H1 (cell line): Measurements from ENCODE around the gene MXD3. TPM values are rescaled to one million over a fixed set of nuclear protein-coding genes. Genes with fewer than 3 reads are reported as not detected.

Experiments used
- CTCF ChIA-PET: fragments of 300-600 bp; sonication (Branson Sonifier 250); formaldehyde crosslinking; loops from one replicate; lab custom pipeline; 2021; ENCODE audit not compliant: partially characterized antibody; lab: Charles Lee
- POLR2A ChIA-PET: fragments of 300-600 bp; sonication (Branson Sonifier 250); formaldehyde crosslinking; loops from one replicate; lab custom pipeline; 2021; ENCODE audit warnings: inconsistent platforms; ENCODE audit not compliant: partially characterized antibody; lab: Charles Lee
- DNase-seq, 2 experiments: peaks; one replicate each; pipeline versions ENCODE4 v3.0.0 to v3.0.0-alpha.2; 2010 to 2022; ENCODE audit warnings: low spot score in 2 of 2, low read depth in 1 of 2, mixed read lengths in 1 of 2
- FAIRE-seq: peaks from 2 replicates; lab custom pipeline; 2011; peaks lifted over from hg19 to GRCh38; lab: Jason Lieb, UNC
- H2AFZ ChIP-seq: 2 replicates; pipeline ENCODE4 v1.8.1; 2012; ENCODE audit warnings: low read length, inconsistent platforms
- H2AK5ac ChIP-seq: 2 replicates; pipeline ENCODE4 v1.6.1; 2013; ENCODE audit warnings: low read depth, low read length
- H2BK120ac ChIP-seq: replicated peaks from 2 replicates; pipeline ENCODE3; 2013; ENCODE audit warnings: low read depth, low read length, inconsistent platforms
- H2BK12ac ChIP-seq: 2 replicates; pipeline ENCODE4 v1.6.1; 2013; ENCODE audit warnings: low read depth, low read length
- H2BK15ac ChIP-seq: 2 replicates; pipeline ENCODE4 v1.6.1; 2013; ENCODE audit warnings: low read length
- H2BK20ac ChIP-seq: 2 replicates; pipeline ENCODE4 v1.6.1; 2013; ENCODE audit warnings: low read length
- H2BK5ac ChIP-seq: 2 replicates; pipeline ENCODE4 v1.6.1; 2013; ENCODE audit warnings: low read depth, low read length
- H3K14ac ChIP-seq: 2 replicates; pipeline ENCODE4 v1.6.1; 2013; ENCODE audit warnings: inconsistent platforms; ENCODE audit not compliant: insufficient read length
- H3K18ac ChIP-seq: 2 replicates; pipeline ENCODE4 v1.6.1; 2013; ENCODE audit warnings: low read length; ENCODE audit errors: extremely low read depth
- H3K23ac ChIP-seq: 2 replicates; pipeline ENCODE4 v1.6.1; 2013; ENCODE audit warnings: inconsistent platforms; ENCODE audit not compliant: insufficient read length
- H3K23me2 ChIP-seq: 2 replicates; pipeline ENCODE4 v1.6.1; 2013; ENCODE audit warnings: low read depth, low read length
- H3K27ac ChIP-seq: 2 replicates; pipeline ENCODE4 v1.6.1; 2011; ENCODE audit warnings: low read depth, low read length, inconsistent platforms
- H3K27me3 ChIP-seq, 4 experiments: replicated peaks in 1 of 4; 1 replicate in 1 of 4; 2 replicates in 3 of 4; pipeline versions ENCODE4 v1.6.1 to v1.8.1; 2011 to 2013; ENCODE audit warnings: low read length in 3 of 4, mild to moderate bottlenecking in 3 of 4, inconsistent platforms in 2 of 4, mixed read lengths in 2 of 4, moderate library complexity in 1 of 4; ENCODE audit not compliant: control insufficient read depth in 3 of 4, insufficient read depth in 3 of 4; ENCODE audit errors: extremely low read depth in 1 of 4
- H3K36me3 ChIP-seq, 4 experiments: 2 replicates each; pipeline versions ENCODE4 v1.6.1 to v1.8.1; 2011 to 2013; ENCODE audit warnings: mild to moderate bottlenecking in 4 of 4, low read length in 3 of 4, moderate library complexity in 2 of 4, control low read depth in 1 of 4, inconsistent platforms in 1 of 4; ENCODE audit not compliant: insufficient read depth in 4 of 4, control insufficient read depth in 2 of 4
- H3K4ac ChIP-seq: replicated peaks from 2 replicates; pipeline ENCODE3; 2013; ENCODE audit warnings: low read length, low read depth, mixed read lengths, inconsistent platforms; ENCODE audit not compliant: insufficient read length
- H3K4me1 ChIP-seq, 4 experiments: replicated peaks in 1 of 4; 1 replicate in 1 of 4; 2 replicates in 3 of 4; pipeline versions ENCODE4 v1.6.1 to v1.8.1; 2011 to 2013; ENCODE audit warnings: low read length in 3 of 4, inconsistent platforms in 2 of 4, mixed read lengths in 1 of 4; ENCODE audit not compliant: insufficient read depth in 4 of 4, control insufficient read depth in 3 of 4
- H3K4me2 ChIP-seq, 2 experiments: 2 replicates each; pipeline versions ENCODE4 v1.6.1 to v1.8.1; 2011 to 2013; ENCODE audit warnings: low read depth in 2 of 2, low read length in 2 of 2, control low read depth in 1 of 2, inconsistent platforms in 1 of 2, mild to moderate bottlenecking in 1 of 2; ENCODE audit not compliant: insufficient read depth in 1 of 2
- H3K4me3 ChIP-seq, 4 experiments: fragments of 200-600, 300-600 bp in 1 of 4; sonication (generic), shearing (Covaris generic), sonication (Bioruptor Twin) in 1 of 4; 2 replicates each; pipeline versions ENCODE4 v1.5.1 to v1.8.1; 2011 to 2016; ENCODE audit warnings: low read length in 4 of 4, low read depth in 3 of 4, control low read depth in 2 of 4, inconsistent platforms in 2 of 4, mild to moderate bottlenecking in 2 of 4, mixed read lengths in 1 of 4, moderate library complexity in 1 of 4; ENCODE audit not compliant: insufficient read depth in 2 of 4; ENCODE audit errors: extremely low read depth in 1 of 4
- H3K56ac ChIP-seq: replicated peaks from 2 replicates; pipeline ENCODE3; 2013; ENCODE audit warnings: low read depth, mild to moderate bottlenecking, mixed read lengths, low read length, inconsistent platforms; ENCODE audit not compliant: insufficient read length
- H3K79me1 ChIP-seq: 2 replicates; pipeline ENCODE4 v1.6.1; 2013; ENCODE audit warnings: low read depth, low read length, control low read depth
- H3K79me2 ChIP-seq, 2 experiments: 2 replicates each; pipeline versions ENCODE4 v1.6.1 to v1.8.1; 2012 to 2013; ENCODE audit warnings: low read length in 2 of 2, mild to moderate bottlenecking in 2 of 2, inconsistent platforms in 1 of 2; ENCODE audit not compliant: insufficient read depth in 2 of 2, control insufficient read depth in 1 of 2
- H3K9ac ChIP-seq, 4 experiments: replicated peaks in 1 of 4; 1 replicate in 1 of 4; 2 replicates in 3 of 4; pipeline versions ENCODE4 v1.6.1 to v1.8.1; 2011 to 2013; ENCODE audit warnings: low read depth in 3 of 4, low read length in 3 of 4, control low read depth in 2 of 4, mild to moderate bottlenecking in 2 of 4, moderate library complexity in 2 of 4, inconsistent platforms in 1 of 4; ENCODE audit errors: extremely low read depth in 1 of 4
- H3K9me3 ChIP-seq, 2 experiments: 2 replicates each; pipeline versions ENCODE4 v1.6.1 to v1.8.1; 2012 to 2013; ENCODE audit warnings: mild to moderate bottlenecking in 2 of 2, moderate library complexity in 2 of 2, control low read depth in 1 of 2, inconsistent platforms in 1 of 2, low read depth in 1 of 2, low read length in 1 of 2, mixed read lengths in 1 of 2; ENCODE audit not compliant: insufficient read depth in 2 of 2
- H4K20me1 ChIP-seq, 2 experiments: replicated peaks in 1 of 2; 2 replicates each; pipeline versions ENCODE3 to v1.8.1; 2011 to 2013; ENCODE audit warnings: inconsistent platforms in 2 of 2, low read length in 2 of 2, mild to moderate bottlenecking in 1 of 2; ENCODE audit not compliant: insufficient read depth in 2 of 2, control insufficient read depth in 1 of 2
- H4K5ac ChIP-seq: 2 replicates; pipeline ENCODE4 v1.6.1; 2013; ENCODE audit warnings: low read length, low read depth, mixed read lengths, inconsistent platforms; ENCODE audit not compliant: insufficient read length
- H4K8ac ChIP-seq: 2 replicates; pipeline ENCODE4 v1.8.0; 2013; ENCODE audit warnings: mild to moderate bottlenecking, moderate library complexity, low read length, inconsistent platforms; ENCODE audit not compliant: insufficient read depth; ENCODE audit errors: extremely low read depth
- H4K91ac ChIP-seq: replicated peaks from 2 replicates; pipeline ENCODE3; 2013; ENCODE audit warnings: low read length, mixed read lengths, inconsistent platforms; ENCODE audit not compliant: insufficient read length
- FOSL1 ChIP-seq: IDR thresholded peaks from 2 replicates; pipeline ENCODE4 v1.6.1; 2011; ENCODE audit warnings: mild to moderate bottlenecking, low read depth, low read length, moderate library complexity; ENCODE audit not compliant: insufficient read depth
- whole genome bisulfite sequencing, 2 experiments: shearing (Covaris generic) in 1 of 2; methylation state at CpG; one replicate each; pipeline versions ENCODE4 v1.1.6 to v1.1.7; 2013 to 2015; ENCODE audit warnings: low lambda C conversion rate in 2 of 2, mixed read lengths in 2 of 2, inconsistent platforms in 1 of 2, low coverage in 1 of 2, missing lambda C conversion rate in 1 of 2; ENCODE audit not compliant: insufficient replicate concordance in 2 of 2, insufficient coverage in 1 of 2, insufficient read length in 1 of 2; ENCODE audit errors: extremely low coverage in 1 of 2, missing lambda C conversion rate in 1 of 2; 5-methylcytosine and 5-hydroxymethylcytosine counted together
- polyA plus RNA-seq, 7 experiments: library from polyadenylated mRNA; depleted of rRNA in 3 of 7; stranded (reverse) in 5 of 7; unstranded in 2 of 7; fragments of >200 nt in 5 of 7; fragments of 200-250 nt in 2 of 7; gene quantifications; 1 replicate in 5 of 7; 2 replicates in 1 of 7; 4 replicates in 1 of 7; pipeline versions ENCODE4 v1.2.1 to v1.2.3, GENCODE V29; 2011 to 2013; ENCODE audit warnings: missing spikeins in 2 of 7, mixed read lengths in 2 of 7
- total RNA-seq: library from RNA; stranded (reverse); fragmentation: NEBNext Ultra II Directional; extraction: Animal tissue kit (Norgen Biotek cat#: 25700); gene quantifications from 2 replicates; pipeline ENCODE4 v1.2.1, GENCODE V29; 2021

MXD3 gene
- total and polyA plus RNA-seq, 2 of the 8 experiments (the other 6 are each of a cell fraction or from before 2014, with no cell fraction given), result 6.5 to 7.7 TPM

GRCh38 chr5:177299697-177300096, 12.0 kb downstream of the MXD3 start:
- ChIA-PET CTCF (interaction anchor here (0.5 to 6.5 kb wide), 9 partner anchors 10 to 188 kb away, joined by 3 to 37 read pairs (median 3); no protein-coding TSS in a partner anchor), POLR2A (interaction anchor here (0.9 to 12.1 kb wide), 4 partner anchors 10 to 164 kb away, joined by 3 to 111 read pairs (median 5); partner anchors contain the start of gene NSD1)
- Histone ChIP-seq H3K27me3 (no peaks in the 10 kb centered on the region), H3K27ac (no peak overlapping the region), H2BK5ac (no peak overlapping the region), H3K4me2 (no peak overlapping the region), H3K4me1 (peaks cover 3 to 19% (median 6%) of the 10 kb centered on the region in 4 experiments; a peak in 6 of 7 replicates), H2BK15ac (no peak overlapping the region), H4K8ac (no peak overlapping the region), H3K36me3 (peaks cover 7 to 28% (median 15%) of the 10 kb centered on the region in 4 experiments), H3K4ac (no peak overlapping the region), H3K79me1 (peaks cover 9% of the 10 kb centered on the region; the same call in 1 of the 2 replicates), H2AFZ (no peak overlapping the region), H3K9ac (no peak overlapping the region), H3K4me3 (no peak overlapping the region), H4K91ac (no peak overlapping the region), H2BK20ac (no peak overlapping the region), H4K5ac (no peak overlapping the region), H4K20me1 (peaks cover 9 to 19% of the 10 kb centered on the region in 2 experiments), H3K18ac (no peak overlapping the region), H2BK12ac (no peak overlapping the region), H3K79me2 (peaks cover 8 to 9% of the 10 kb centered on the region in 2 experiments), H3K56ac (no peak overlapping the region), H2BK120ac (no peak overlapping the region), H2AK5ac (no peak overlapping the region), H3K14ac (no peak overlapping the region), H3K23ac (no peak overlapping the region), H3K23me2 (peaks cover 13% of the 10 kb centered on the region; the same call in 1 of the 2 replicates), H3K9me3 (no peaks in the 10 kb centered on the region)
- 85% methylated on average over 5 of the region's 9 CpGs; no CpG with 5 or more reads in 1 of the 2 experiments for WGBS, 2 experiments
- no peak for FAIRE-seq
- no peak for DNase-seq
- no peak for TF ChIP-seq FOSL1
